HepG2 (cell line): ENCODE data around the gene TSKU. TPM values are rescaled to one million over a fixed set of nuclear protein-coding genes. Genes with fewer than 3 reads are reported as not detected.

Source experiments
- IRF2 ChIP-seq: IDR thresholded peaks from 2 replicates; pipeline ENCODE4 v1.6.1; 2018; ENCODE audit warnings: missing genetic modification reagents, missing compliant biosample characterization
- NCOA5 ChIP-seq: sonication (generic); formaldehyde crosslinking; IDR thresholded peaks from 2 replicates; pipeline ENCODE4 v1.4.0; 2020; ENCODE audit warnings: missing genetic modification reagents
- SMAD9 ChIP-seq: sonication (generic); formaldehyde crosslinking; IDR thresholded peaks from 2 replicates; pipeline ENCODE4 v1.5.1; 2020; ENCODE audit warnings: mild to moderate bottlenecking, missing genetic modification reagents
- SP4 ChIP-seq: sonication (generic); formaldehyde crosslinking; IDR thresholded peaks from 2 replicates; pipeline ENCODE4 v1.8.1; 2023; ENCODE audit warnings: mild to moderate bottlenecking, missing genetic modification reagents
- SYNCRIP ChIP-seq: fragments of 200-400 bp; formaldehyde crosslinking; IDR thresholded peaks from 2 replicates; pipeline ENCODE4 v1.6.1; 2018; ENCODE audit warnings: mild to moderate bottlenecking, low read depth, low read length; ENCODE audit not compliant: insufficient read depth
- TBL1XR1 ChIP-seq: fragments of 150-350 bp; IDR thresholded peaks from 2 replicates; pipeline ENCODE4 v1.6.1; 2014; ENCODE audit warnings: borderline replicate concordance, low read length; ENCODE audit not compliant: partially characterized antibody
- ZNF234 ChIP-seq: sonication (generic); formaldehyde crosslinking; conservative IDR thresholded peaks from 2 replicates; pipeline ENCODE4 v1.5.1; 2020; ENCODE audit warnings: mild to moderate bottlenecking, missing genetic modification reagents
- ZNF577 ChIP-seq: sonication (generic); formaldehyde crosslinking; IDR thresholded peaks from 2 replicates; pipeline ENCODE4 v1.4.0; 2020; ENCODE audit warnings: mild to moderate bottlenecking, low read depth, missing genetic modification reagents, borderline replicate concordance
- ZNF891 ChIP-seq: sonication (generic); formaldehyde crosslinking; IDR thresholded peaks from 2 replicates; pipeline ENCODE4 v1.5.0; 2020; ENCODE audit warnings: mild to moderate bottlenecking, missing genetic modification reagents
- polyA plus RNA-seq, 8 experiments: library from polyadenylated mRNA; depleted of rRNA in 3 of 8; stranded (reverse) in 7 of 8; unstranded in 1 of 8; fragments of >200 nt; fragmentation: Illumina TruSeq in 4 of 8; extraction: Trizol in 4 of 8; gene quantifications; 2 replicates each; pipeline versions ENCODE4 v1.2.1 to v1.2.3, GENCODE V29; 2011 to 2016; ENCODE audit warnings: low read depth in 4 of 8, missing spikeins in 1 of 8, mixed read lengths in 1 of 8; ENCODE audit not compliant: insufficient read depth in 1 of 8
- total RNA-seq, 5 experiments: library from RNA; depleted of rRNA; stranded (reverse); fragments of >200 nt; fragmentation: Illumina TruSeq; extraction: Trizol; gene quantifications; 2 replicates each; pipeline ENCODE4 v1.2.3, GENCODE V29; 2016; ENCODE audit warnings: low read depth in 1 of 5
- TF ChIP-seq, protein P1 (sequence below): sonication (generic); formaldehyde crosslinking; IDR thresholded peaks from 2 replicates; pipeline ENCODE4 v1.9.0; 2021; ENCODE audit warnings: missing genetic modification reagents, borderline replicate concordance
- TF ChIP-seq, protein P2 (sequence below): sonication (generic); formaldehyde crosslinking; IDR thresholded peaks from 2 replicates; pipeline ENCODE4 v1.5.0; 2020; ENCODE audit warnings: mild to moderate bottlenecking, missing genetic modification reagents, borderline replicate concordance
- TF ChIP-seq, protein P3 (sequence below): sonication (generic); formaldehyde crosslinking; conservative IDR thresholded peaks from 2 replicates; pipeline ENCODE4 v1.5.0; 2020; ENCODE audit warnings: missing genetic modification reagents
- TF ChIP-seq, protein P4 (sequence below): sonication (generic); formaldehyde crosslinking; conservative IDR thresholded peaks from 2 replicates; pipeline ENCODE4 v1.8.0; 2022; ENCODE audit warnings: low read depth, missing genetic modification reagents

The TSKU gene
- total and polyA plus RNA-seq, 2 of the 13 experiments (the other 11 are each of a cell fraction or from before 2014, with no cell fraction given) = 20.3 to 21.4 TPM

DNA sequence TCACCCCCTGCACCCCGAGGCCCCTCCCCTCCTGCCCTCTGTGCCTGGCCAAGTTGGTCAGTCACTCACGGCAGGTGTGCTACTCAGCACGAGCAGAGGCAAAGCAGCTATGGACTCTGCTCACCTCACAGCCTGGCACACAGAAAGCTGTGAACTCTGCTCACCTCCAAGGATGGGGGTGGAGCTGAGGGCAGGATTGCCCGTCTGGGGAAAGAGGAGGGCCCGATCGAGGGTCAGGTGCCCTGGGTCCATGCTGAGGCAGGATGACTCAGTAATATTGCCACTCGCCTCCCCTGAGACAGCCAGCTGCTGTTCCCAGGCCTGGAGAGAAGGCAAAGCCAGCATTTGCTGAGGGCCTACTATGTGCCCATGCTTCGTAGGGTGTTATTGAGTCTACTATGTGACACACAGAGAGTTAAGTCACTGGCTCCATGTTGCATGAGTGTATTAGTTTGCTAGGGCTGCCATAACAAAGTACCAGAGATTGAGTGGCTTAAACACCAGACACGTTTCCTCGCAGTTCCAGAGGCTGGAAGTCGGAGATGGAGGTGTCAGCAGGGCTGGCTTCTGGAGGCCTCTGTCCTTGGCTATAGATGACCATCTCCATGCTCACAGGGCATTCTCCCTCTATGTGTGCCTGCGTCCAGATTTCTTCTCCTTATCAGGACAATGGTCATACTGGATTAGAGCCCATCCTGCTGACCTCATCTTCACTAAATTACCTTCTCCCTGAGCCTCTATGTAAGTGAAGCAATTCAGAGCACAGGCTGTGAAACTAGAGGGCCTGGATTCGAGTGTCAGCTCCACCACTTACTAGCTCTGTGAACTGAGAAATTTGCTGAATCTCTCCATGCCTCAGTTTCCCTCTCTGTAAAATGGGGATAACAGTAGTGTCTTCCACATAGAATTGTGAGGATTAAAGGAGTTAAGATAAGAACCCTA lies 13.2 kb upstream of the TSKU start (continued):
- TF ChIP-seq, protein P1, sequence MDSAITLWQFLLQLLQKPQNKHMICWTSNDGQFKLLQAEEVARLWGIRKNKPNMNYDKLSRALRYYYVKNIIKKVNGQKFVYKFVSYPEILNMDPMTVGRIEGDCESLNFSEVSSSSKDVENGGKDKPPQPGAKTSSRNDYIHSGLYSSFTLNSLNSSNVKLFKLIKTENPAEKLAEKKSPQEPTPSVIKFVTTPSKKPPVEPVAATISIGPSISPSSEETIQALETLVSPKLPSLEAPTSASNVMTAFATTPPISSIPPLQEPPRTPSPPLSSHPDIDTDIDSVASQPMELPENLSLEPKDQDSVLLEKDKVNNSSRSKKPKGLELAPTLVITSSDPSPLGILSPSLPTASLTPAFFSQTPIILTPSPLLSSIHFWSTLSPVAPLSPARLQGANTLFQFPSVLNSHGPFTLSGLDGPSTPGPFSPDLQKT (CRISPR knock-in tag) = no peak
- TF ChIP-seq SMAD9 (CRISPR knock-in tag) = no peak
- TF ChIP-seq ZNF234 (CRISPR knock-in tag) = no peak
- TF ChIP-seq ZNF577 (CRISPR knock-in tag) = no peak
- TF ChIP-seq, protein P2, sequence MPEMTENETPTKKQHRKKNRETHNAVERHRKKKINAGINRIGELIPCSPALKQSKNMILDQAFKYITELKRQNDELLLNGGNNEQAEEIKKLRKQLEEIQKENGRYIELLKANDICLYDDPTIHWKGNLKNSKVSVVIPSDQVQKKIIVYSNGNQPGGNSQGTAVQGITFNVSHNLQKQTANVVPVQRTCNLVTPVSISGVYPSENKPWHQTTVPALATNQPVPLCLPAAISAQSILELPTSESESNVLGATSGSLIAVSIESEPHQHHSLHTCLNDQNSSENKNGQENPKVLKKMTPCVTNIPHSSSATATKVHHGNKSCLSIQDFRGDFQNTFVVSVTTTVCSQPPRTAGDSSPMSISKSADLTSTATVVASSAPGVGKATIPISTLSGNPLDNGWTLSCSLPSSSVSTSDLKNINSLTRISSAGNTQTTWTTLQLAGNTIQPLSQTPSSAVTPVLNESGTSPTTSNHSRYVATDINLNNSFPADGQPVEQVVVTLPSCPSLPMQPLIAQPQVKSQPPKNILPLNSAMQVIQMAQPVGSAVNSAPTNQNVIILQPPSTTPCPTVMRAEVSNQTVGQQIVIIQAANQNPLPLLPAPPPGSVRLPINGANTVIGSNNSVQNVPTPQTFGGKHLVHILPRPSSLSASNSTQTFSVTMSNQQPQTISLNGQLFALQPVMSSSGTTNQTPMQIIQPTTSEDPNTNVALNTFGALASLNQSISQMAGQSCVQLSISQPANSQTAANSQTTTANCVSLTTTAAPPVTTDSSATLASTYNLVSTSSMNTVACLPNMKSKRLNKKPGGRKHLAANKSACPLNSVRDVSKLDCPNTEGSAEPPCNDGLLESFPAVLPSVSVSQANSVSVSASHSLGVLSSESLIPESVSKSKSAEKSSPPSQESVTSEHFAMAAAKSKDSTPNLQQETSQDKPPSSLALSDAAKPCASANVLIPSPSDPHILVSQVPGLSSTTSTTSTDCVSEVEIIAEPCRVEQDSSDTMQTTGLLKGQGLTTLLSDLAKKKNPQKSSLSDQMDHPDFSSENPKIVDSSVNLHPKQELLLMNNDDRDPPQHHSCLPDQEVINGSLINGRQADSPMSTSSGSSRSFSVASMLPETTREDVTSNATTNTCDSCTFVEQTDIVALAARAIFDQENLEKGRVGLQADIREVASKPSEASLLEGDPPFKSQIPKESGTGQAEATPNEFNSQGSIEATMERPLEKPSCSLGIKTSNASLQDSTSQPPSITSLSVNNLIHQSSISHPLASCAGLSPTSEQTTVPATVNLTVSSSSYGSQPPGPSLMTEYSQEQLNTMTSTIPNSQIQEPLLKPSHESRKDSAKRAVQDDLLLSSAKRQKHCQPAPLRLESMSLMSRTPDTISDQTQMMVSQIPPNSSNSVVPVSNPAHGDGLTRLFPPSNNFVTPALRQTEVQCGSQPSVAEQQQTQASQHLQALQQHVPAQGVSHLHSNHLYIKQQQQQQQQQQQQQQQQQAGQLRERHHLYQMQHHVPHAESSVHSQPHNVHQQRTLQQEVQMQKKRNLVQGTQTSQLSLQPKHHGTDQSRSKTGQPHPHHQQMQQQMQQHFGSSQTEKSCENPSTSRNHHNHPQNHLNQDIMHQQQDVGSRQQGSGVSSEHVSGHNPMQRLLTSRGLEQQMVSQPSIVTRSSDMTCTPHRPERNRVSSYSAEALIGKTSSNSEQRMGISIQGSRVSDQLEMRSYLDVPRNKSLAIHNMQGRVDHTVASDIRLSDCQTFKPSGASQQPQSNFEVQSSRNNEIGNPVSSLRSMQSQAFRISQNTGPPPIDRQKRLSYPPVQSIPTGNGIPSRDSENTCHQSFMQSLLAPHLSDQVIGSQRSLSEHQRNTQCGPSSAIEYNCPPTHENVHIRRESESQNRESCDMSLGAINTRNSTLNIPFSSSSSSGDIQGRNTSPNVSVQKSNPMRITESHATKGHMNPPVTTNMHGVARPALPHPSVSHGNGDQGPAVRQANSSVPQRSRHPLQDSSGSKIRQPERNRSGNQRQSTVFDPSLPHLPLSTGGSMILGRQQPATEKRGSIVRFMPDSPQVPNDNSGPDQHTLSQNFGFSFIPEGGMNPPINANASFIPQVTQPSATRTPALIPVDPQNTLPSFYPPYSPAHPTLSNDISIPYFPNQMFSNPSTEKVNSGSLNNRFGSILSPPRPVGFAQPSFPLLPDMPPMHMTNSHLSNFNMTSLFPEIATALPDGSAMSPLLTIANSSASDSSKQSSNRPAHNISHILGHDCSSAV = no peak
- TF ChIP-seq, protein P3, sequence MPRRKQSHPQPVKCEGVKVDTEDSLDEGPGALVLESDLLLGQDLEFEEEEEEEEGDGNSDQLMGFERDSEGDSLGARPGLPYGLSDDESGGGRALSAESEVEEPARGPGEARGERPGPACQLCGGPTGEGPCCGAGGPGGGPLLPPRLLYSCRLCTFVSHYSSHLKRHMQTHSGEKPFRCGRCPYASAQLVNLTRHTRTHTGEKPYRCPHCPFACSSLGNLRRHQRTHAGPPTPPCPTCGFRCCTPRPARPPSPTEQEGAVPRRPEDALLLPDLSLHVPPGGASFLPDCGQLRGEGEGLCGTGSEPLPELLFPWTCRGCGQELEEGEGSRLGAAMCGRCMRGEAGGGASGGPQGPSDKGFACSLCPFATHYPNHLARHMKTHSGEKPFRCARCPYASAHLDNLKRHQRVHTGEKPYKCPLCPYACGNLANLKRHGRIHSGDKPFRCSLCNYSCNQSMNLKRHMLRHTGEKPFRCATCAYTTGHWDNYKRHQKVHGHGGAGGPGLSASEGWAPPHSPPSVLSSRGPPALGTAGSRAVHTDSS (CRISPR knock-in tag) = no peak
- TF ChIP-seq, protein P4, sequence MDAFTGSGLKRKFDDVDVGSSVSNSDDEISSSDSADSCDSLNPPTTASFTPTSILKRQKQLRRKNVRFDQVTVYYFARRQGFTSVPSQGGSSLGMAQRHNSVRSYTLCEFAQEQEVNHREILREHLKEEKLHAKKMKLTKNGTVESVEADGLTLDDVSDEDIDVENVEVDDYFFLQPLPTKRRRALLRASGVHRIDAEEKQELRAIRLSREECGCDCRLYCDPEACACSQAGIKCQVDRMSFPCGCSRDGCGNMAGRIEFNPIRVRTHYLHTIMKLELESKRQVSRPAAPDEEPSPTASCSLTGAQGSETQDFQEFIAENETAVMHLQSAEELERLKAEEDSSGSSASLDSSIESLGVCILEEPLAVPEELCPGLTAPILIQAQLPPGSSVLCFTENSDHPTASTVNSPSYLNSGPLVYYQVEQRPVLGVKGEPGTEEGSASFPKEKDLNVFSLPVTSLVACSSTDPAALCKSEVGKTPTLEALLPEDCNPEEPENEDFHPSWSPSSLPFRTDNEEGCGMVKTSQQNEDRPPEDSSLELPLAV (CRISPR knock-in tag) = no peak
- TF ChIP-seq SYNCRIP = no peak
- no peak for TF ChIP-seq TBL1XR1
- TF ChIP-seq ZNF891 = 0 out of 2 replicates have a peak, but pooled peaks have one; percentile 45
- TF ChIP-seq IRF2 (CRISPR knock-in tag) = 0 out of 2 replicates have a peak, but pooled peaks have one; percentile 31
- TF ChIP-seq NCOA5 (CRISPR knock-in tag) = no peak
- TF ChIP-seq SP4 = no peak; the same call in 1 of the 2 replicates
